Activated naive CD4-positive, alpha-beta T cell treated with anti-CD3 and anti-CD28 coated beads, Interleukin-2, amount 50 U/mL, for 72 hours (primary cell): Measurements from ENCODE around the gene ARHGEF7. TPM values are rescaled to one million over a fixed set of nuclear protein-coding genes. Genes with fewer than 3 reads are reported as not detected.
"Not testable (repeated sequence)": the region's sequence is repeated elsewhere in the genome, so short reads cannot be mapped to it uniquely, and the experiment has no call there.

Source experiments
- ATAC-seq, 2 donors: fragments of 150-1000 bp; cut with Tn5 transposase; 2 replicates each; pipeline ENCODE4 v1.10.0; 2021; ENCODE audit warnings: mild to moderate bottlenecking in 2 of 2, moderate library complexity in 2 of 2
- DNase-seq, 2 donors: peaks; one replicate each; pipeline ENCODE4 v3.0.0; 2021 to 2022; ENCODE audit warnings: low spot score in 2 of 2
- H3K27ac Mint-ChIP-seq, 2 donors: one replicate each; pipeline ENCODE4 v1.8.0; 2022; ENCODE audit warnings: mild to moderate bottlenecking in 2 of 2, mixed read lengths in 2 of 2
- H3K36me3 Mint-ChIP-seq, 2 donors: one replicate each; pipeline ENCODE4 v1.8.0; 2022; ENCODE audit warnings: mixed read lengths in 2 of 2
- H3K9me3 Mint-ChIP-seq, 2 donors: one replicate each; pipeline ENCODE4 v1.8.0; 2022; ENCODE audit warnings: mixed read lengths in 2 of 2
- total RNA-seq, 2 donors: library from RNA; stranded (reverse); gene quantifications; one replicate each; pipeline ENCODE4 v1.2.3, GENCODE V29; 2022

ARHGEF7 gene
- total RNA-seq, 2 donors from 2014 or later, result 69.5 to 82.5 TPM

DNA sequence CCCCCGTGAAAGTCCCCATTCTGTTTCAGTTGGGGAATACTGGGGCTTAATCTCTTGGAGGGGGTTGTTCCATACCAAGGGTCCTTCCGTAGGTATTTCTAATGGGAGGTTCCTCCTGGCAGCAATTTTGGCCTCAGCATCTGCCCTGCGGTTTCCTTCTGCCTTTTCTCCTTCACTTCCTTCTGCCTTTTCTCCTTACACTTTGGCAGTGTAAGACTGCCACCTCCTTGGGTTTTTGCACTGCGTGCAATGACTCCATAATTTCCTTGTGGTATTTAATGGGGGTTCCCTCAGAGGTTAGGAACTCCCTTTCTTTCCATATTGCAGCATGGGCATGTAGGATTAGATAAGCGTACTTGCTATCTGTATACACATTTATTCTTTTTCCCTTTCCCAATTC, 78.1 kb downstream of the ARHGEF7 start:
- not testable (repeated sequence) for DNase-seq, H3K9me3 Mint-ChIP-seq, ATAC-seq, H3K27ac Mint-ChIP-seq
- H3K36me3 Mint-ChIP-seq, result peaks cover 7 to 64% of the 10 kb centered on the region in 2 donors

DNA sequence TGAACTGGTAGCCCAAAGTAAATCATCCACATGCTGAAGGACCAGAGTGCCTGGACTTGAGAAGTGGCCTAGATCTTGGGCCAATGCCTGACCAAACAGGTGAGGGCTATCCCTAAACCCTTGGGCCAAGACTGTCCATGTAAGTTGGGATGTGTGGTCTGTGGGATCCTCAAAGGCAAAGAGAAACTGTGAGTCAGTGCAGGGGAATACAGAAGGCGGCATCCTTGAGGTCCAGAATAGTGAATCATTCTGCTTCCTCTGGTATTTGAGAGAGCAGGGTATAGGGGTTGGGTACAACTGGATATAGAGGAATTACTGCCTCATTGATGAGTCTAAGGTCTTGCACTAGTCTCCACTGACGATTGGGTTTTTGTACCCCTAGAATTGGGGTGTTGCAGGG, 79.5 kb downstream of the ARHGEF7 start:
- not testable (repeated sequence) for H3K9me3 Mint-ChIP-seq, DNase-seq, H3K27ac Mint-ChIP-seq
- peaks cover 13 to 64% of the 10 kb centered on the region in 2 donors for H3K36me3 Mint-ChIP-seq
- peak in 1 of 2 donors; percentile 61 for ATAC-seq

DNA sequence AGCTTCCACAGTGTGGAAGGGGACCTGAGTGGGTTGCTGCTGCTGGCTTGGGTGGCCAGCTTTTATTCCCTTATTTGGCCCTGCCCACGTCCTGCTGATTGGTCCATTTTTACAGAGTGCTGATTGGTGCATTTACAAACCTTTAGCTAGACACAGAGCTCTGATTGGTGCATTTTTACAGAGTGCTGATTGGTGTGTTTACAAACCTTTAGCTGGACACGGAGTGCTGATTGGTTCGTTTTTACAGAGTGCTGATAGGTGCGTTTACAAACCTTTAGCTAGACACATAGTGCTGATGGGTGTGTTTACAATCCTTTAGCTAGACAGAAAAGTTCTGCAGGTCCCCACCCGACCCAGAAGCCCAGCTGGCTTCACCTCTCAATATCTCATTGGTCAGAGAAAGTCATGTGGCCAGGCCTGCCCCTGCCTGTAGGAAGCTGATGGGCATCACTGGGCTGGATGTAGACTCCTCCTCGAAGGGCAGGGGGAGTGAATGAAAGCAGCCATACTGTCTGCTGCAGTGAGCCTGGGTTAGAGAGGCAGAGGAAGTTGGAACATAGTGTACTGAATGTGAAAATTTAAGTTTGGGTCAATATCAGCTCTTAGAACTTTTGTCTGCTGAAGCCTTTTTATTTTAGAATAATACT, 83.7 kb downstream of the ARHGEF7 start:
- not testable (repeated sequence) for H3K9me3 Mint-ChIP-seq, H3K27ac Mint-ChIP-seq, ATAC-seq, DNase-seq
- peaks cover 13 to 56% of the 10 kb centered on the region in 2 donors for H3K36me3 Mint-ChIP-seq

DNA sequence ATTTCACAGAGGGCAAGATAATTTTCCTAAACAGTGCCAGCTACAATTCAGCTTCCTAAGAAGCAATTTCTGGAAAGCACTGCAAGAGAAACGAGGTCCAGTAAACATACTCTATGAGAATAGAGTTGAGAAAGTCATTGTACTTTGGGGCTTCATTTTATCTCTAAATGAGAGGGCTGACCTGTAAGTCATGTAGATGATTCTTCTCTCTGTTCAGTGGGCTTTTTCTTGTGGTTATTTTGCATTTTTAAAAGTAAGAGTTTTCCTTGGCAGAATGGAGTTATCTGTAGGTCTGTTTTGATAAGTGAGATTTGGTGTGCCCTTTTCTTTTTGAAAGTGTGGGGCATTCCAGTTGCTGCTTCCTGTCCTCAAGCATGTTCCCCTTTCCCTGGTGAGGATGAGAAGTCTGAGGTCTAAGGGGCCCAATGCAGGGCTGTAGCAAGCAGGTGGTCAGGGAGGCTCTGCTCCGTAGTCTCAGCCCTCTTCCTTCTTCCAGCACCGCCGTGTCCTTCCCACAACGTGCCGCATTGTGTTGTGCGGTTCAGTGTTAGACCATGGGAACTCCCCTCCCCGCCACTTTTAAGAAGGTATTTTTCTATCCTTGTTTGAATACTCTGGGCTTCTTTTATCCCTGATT, 86.3 kb downstream of the ARHGEF7 start:
- Mint-ChIP-seq H3K9me3 (peaks cover 0 to 8% of the 10 kb centered on the region in 2 donors), H3K27ac (peak overlapping the region; percentile 44 to 74), H3K36me3 (peaks cover 13 to 56% of the 10 kb centered on the region in 2 donors)
- DNase-seq (no peak), ATAC-seq (peak; percentile 27 to 81)

DNA sequence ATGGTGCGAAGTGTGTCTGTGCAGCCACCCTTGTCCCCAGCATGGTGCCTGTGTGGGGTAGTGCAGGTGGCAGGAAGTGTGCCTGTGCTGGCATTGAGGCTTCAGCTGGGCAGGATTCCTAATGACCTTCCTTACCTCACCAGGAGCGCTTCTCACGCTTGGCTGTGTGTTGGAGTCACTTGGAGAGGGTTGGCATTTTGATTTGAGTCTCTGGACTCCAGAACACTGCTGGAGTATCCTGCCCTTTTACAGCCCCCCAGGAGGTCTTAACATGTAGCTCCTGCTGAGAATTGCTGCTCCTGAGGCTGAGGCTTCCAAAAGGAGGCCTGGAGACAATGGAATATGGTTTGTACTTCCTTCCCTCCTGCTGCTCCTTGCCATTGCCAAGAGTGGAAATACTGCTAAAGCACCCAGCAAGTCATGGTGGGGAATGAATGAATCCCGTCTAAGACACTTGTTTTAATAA, 87.1 kb downstream of the ARHGEF7 start:
- ATAC-seq (no peak), DNase-seq (no peak)
- Mint-ChIP-seq H3K36me3 (peaks cover 13 to 48% of the 10 kb centered on the region in 2 donors), H3K27ac (peak overlapping the region in 1 of 2 donors; percentile 74), H3K9me3 (peaks cover 0 to 8% of the 10 kb centered on the region in 2 donors)

DNA sequence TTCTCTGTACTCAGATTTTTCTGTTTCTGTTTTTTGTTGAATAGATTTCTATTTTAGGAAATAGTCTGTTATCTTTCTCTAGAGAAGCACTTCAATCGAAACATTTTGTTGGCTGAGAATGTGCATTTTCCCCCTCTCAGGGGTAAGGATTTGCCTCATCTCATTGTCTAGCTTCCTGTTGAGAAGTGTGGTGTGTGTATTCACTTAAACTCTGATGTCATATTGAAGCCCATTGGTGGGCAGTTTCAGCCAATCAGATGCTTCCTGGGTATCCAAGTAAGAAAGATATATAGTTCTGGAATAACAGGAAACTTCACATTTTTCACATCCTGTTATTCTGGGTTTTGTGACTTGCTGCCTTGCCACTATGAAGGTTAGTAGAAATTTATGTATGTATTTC, 87.6 kb downstream of the ARHGEF7 start:
- H3K36me3 Mint-ChIP-seq, result peaks cover 10 to 43% of the 10 kb centered on the region in 2 donors
- no peak overlapping the region for H3K27ac Mint-ChIP-seq
- DNase-seq (no peak), ATAC-seq (peak; percentile 53 to 74)
- peaks cover 0 to 8% of the 10 kb centered on the region in 2 donors for H3K9me3 Mint-ChIP-seq

DNA sequence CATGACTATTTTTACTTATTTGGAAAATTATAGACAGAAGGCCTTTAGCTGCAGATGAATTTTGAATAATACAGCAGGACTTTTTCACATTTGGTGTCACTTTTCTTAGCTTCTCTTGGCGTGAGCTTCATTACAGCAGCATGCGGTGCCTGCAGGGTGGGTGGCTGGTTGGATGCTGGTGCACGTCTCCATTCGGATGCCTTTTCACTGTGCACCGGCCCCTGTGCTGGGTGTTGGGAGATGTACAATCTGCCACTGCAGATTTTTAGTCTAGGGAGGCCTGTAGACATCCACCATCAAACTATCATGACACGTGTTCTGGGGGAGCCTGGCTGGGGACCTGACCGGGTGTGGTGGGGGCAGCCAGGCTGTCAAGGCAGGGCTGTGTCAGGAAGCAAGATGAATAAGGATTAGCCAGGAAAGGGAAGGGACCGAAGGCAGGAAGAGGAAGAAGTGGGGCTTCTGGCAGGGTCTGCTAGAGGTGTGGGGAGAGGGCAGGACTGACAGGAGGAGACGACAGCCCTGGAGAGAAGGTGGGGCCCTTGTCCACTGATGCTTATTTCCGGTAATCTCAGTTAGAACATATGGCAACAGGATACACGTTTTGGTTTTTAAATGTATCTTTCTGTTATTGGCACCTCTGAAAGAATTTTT, 88.8 kb downstream of the ARHGEF7 start:
- Mint-ChIP-seq H3K27ac (peak overlapping the region; percentile 49 to 50), H3K9me3 (peaks cover 0 to 8% of the 10 kb centered on the region in 2 donors)

DNA sequence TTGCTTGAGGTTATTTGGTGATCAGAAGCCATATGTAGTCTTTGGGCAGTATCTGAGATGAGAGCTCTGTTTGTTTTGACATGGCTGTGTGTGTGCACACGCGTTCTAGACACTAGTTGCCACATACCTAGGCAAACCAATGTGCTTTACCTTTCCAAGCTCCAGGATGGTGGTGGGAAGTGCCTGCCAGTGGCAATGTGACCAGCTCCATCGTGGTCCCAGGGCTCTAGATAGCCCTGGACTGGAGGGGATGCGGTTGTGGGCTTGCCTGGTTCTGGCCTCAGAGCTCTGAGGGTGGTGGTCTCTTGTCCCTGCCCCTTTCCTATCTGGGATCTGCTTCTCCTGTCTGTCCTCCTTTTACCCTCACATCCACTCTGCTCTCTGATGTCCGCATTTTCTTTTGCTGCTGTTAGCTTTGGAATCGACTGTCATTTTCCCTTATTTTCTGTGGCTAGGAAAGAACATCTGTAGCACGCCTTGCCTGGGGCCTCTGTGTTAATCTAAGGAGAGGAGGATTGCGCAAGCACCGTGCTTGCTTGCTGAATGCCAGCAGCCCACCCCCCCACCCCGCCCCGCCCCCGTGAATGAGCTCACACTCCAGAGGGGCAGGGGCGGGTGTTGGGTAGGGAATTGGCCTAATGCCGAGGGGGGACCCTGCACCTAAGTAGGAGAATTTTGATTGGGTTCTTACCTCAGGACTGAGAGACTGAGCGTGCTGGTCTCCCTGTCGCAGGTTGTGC, 89.5 kb downstream of the ARHGEF7 start:
- H3K9me3 Mint-ChIP-seq, result peaks cover 0 to 8% of the 10 kb centered on the region in 2 donors
- peaks cover 0 to 26% of the 10 kb centered on the region in 2 donors for H3K36me3 Mint-ChIP-seq
- ATAC-seq (no peak), DNase-seq (no peak)
- H3K27ac Mint-ChIP-seq, result peak overlapping the region; percentile 17 to 49

More for the DNA sequence above, 88.8 kb downstream of the ARHGEF7 start:
- ATAC-seq, result no peak
- DNase-seq, result no peak
- H3K36me3 Mint-ChIP-seq, result peaks cover 0 to 32% of the 10 kb centered on the region in 2 donors

DNA sequence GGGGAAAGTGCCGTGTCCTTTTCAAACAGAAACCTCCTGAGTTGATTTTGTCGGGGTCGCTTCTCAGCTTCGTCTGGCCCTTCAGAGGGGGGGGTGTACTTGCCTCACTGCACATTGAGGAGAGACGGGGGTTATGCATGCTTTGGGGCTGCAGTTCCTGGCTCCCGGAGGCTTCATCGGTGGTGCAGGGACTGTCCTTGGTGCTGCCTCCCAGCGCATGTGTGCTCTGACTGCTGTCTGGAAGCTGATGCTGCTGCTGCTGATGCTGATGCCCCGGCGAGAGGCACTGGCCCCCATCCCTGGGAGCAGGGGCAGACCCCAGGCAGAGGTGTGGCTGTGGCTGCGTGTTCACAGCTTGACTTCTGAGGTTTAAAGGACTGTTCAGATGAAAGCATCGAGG, 91.0 kb downstream of the ARHGEF7 start:
- H3K9me3 Mint-ChIP-seq, result no peaks in the 10 kb centered on the region
- peaks cover 0 to 10% of the 10 kb centered on the region in 2 donors for H3K36me3 Mint-ChIP-seq
- ATAC-seq (no peak), DNase-seq (no peak)
- H3K27ac Mint-ChIP-seq, result no peak overlapping the region

DNA sequence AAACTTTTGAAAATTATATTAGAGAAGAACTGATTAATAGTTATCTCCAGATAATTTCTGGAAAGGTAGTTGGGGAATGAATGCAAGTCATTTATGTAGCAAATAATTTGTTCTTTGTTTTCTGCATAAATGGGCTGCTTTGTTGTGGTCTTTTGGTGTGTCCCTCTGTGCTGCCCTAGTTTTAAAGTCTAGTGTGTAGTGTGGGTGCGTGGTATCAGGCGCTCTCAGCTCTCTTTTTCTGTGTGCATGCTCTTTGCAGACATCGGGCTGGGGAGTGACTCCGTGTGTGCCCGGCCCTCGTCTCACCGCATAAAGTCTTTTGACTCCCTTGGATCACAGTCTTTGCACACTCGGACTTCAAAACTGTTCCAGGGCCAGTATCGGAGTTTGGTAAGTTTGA, 94.5 kb downstream of the ARHGEF7 start:
- DNase-seq (no peak), ATAC-seq (no peak)
- no peaks in the 10 kb centered on the region for H3K9me3 Mint-ChIP-seq
- H3K27ac Mint-ChIP-seq, result no peak overlapping the region
- peaks cover 0 to 9% of the 10 kb centered on the region in 2 donors for H3K36me3 Mint-ChIP-seq

DNA sequence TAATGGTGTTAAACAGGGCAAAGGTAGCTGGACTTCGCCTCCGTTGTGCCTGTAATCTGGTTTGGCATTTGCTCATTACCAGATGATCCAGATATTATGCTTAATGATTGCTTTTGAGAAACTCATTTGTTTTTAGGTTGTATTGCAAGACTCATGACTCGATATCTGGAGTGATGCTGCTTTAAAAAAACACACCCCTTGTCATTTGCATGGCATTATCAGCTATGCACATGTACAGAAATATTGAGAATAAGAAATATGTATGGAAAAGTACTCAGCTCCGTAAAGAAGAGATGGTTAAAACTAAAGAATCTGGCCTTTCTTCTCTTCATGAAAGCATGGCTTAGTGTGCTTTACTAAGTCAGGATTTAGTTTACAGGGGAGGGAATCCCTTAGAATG, 95.0 kb downstream of the ARHGEF7 start:
- DNase-seq (no peak), ATAC-seq (no peak)
- peak overlapping the region in 1 of 2 donors; percentile 6 for H3K27ac Mint-ChIP-seq
- H3K9me3 Mint-ChIP-seq, result no peaks in the 10 kb centered on the region
- H3K36me3 Mint-ChIP-seq, result peaks cover 0 to 9% of the 10 kb centered on the region in 2 donors

DNA sequence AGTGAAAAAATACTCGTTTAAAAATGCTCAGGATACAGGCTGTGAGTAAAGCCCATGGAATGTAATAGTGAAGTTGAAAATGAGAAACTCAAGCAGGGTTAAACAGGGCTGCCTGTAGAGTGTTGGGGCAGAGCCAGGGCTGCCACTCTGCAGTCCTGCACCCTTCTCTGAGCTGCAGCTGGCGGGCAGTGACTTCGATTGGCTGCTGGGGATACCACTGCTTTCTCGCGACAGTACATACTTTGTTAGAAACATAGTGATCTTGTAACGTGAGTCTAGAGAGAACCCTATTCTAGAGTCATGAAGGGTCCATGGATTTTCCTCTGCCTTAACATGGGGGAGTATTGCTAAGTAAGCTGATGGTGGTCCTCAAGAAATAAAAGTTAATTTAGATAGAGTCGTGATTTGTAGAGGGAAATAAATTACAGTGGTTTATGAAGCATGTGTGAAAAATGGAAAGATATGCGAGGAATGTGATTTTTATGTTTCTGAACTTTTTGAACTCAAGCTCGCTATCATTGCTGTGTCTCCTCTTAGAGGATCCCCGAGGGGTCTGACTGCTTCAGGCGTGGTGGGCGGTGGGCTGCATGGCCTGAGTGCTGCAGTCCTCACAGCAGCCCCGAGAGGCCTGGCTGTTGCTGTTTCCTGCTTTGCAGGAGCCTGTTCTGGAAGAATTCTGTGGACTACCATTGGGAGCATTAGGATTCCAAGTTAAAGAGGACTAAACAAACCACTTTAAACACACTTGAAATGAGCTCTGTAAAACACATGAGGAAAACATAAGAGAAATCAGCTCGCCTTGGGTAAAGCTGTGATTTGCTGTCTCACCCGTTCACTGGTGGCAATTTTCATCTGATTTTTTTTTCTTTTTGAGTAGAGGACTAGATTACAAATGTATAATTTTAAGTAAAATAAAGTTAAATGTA, 95.7 kb downstream of the ARHGEF7 start:
- Mint-ChIP-seq H3K36me3 (peaks cover 0 to 5% of the 10 kb centered on the region in 2 donors), H3K27ac (peak overlapping the region in 1 of 2 donors; percentile 6), H3K9me3 (no peaks in the 10 kb centered on the region)
- no peak for ATAC-seq
- DNase-seq, result no peak

DNA sequence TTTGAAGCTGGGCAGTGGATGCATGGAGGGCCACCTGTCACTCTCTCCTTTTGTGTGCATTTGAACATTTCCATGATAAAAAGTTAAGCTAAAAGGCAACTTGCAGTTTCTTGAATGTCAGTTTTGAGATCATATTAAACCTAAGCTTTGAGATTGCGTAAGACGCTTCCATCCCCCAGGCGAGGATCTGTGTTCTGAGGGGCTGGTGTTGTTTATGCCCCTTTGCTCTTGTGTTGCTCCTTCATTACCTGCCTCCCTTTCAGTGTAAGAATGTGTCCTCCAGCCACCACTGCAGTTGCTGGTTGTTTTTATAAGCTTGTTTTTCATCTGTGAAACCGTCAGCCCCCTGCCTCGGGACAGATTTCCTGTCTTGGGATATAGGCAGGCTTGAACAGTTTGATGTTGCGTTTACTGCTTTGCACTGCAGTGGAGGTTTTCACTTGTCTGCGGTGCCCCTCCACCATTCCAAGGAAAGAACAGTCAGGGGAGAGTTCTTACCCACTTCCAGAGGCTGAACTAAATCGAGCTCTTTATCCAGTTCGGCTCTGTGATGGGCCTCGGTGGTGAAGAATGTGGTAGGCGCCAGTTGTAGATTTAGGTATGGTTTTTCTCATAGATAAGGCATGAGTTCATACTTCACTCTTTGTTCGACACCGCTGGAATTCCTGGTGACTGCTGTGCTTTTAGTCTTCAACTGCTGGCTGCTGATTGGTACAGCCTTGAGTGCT, 96.8 kb downstream of the ARHGEF7 start:
- Mint-ChIP-seq H3K9me3 (no peaks in the 10 kb centered on the region), H3K27ac (no peak overlapping the region), H3K36me3 (no peaks in the 10 kb centered on the region)
- ATAC-seq (no peak), DNase-seq (no peak)

DNA sequence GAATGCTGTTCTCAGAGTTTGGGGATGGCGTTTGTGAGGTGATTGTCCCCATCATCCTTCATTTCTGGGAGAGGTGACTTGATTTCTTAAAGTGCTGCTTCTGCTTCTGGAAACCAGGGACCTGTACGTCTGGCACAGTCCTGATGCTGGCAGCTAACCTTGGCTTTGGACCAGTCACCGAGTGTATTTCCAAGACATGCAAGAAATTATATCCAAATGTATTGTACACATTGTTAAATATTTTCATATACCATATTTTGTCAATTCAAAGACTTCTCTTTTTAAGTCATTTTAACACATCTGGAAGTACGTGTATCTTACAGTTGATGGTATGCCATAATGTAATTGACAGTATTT, 97.4 kb downstream of the ARHGEF7 start:
- H3K36me3 Mint-ChIP-seq, result no peaks in the 10 kb centered on the region
- H3K9me3 Mint-ChIP-seq, result no peaks in the 10 kb centered on the region
- ATAC-seq (no peak), DNase-seq (no peak)
- no peak overlapping the region for H3K27ac Mint-ChIP-seq

DNA sequence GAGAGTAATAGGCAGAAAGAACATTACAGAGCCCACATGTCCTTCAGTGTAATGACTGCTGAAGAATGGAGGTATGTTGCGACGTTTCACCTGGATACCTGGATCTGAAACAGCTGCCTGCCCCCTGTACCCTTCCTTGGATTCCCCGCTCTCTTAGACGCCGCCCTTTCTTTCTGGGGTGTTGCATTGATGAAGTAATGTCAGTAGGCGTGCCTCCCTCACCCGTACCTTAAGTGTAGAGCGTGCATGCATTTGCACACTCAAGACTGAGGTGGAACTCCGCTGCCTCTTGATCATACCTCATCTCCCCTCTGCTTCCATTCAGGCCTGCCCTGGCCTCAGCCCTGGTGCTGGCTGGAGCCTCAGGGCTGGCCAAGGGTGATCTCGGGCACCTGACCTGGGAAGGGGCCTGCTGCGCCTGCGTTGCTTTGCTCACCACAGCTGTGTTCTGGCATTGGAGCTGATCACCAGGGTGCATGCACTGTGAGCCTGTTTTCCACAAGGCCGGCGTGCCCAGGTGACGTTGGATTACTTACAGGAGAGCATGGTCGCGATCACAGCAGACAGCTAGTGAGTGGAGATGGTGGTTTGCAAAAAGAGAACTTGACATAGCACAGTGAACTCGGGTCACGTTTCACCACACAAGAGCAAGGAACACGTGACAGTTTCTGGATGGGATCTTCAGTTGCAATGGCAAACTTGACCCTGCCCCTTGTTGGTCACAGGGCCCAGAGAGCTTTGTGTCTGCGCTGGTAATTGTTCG, 99.0 kb downstream of the ARHGEF7 start:
- no peaks in the 10 kb centered on the region for H3K9me3 Mint-ChIP-seq
- no peak overlapping the region for H3K27ac Mint-ChIP-seq
- no peak for DNase-seq
- no peak for ATAC-seq
- H3K36me3 Mint-ChIP-seq, result no peaks in the 10 kb centered on the region
